Fibroblast of pulmonary artery (primary cell): Measurements from ENCODE around the gene CHRNA4.

Experiments used
- DNase-seq: peaks from one replicate; pipeline ENCODE4 v3.0.0-alpha.2; 2010; ENCODE audit warnings: low read depth
- H3K4me3 ChIP-seq: replicated peaks from 2 replicates; pipeline ENCODE4 v1.5.1; 2011; ENCODE audit warnings: low read depth, mild to moderate bottlenecking, control low read depth, low read length, moderate library complexity
- CTCF ChIP-seq: IDR thresholded peaks from 2 replicates; pipeline ENCODE4 v1.5.1; 2011; ENCODE audit warnings: mild to moderate bottlenecking, control low read depth, low read length, inconsistent platforms; ENCODE audit errors: missing control alignments

The CHRNA4 gene

DNA sequence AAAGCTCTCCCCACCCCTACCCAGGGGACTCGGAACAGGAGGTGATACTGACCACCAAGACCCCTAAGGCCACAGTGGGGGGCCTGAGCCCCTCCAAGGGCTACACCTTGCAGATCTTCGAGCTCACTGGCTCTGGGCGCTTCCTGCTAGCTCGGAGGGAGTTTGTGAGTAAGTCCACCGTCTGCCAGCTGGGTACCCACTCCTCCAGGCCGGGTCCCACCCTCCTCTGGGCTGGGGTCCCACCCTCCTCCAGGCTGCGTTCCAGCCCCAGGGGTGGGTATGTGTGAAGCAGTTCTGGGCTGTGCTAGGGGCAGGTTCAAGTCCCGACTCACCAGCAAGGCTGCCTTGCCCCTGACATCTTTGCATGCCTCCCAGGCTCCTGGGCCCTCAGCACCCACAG is 55.8 kb downstream of the CHRNA4 start:
- no peak for DNase-seq
- TF ChIP-seq CTCF, result no peak
- no peak overlapping the region for H3K4me3 ChIP-seq

DNA sequence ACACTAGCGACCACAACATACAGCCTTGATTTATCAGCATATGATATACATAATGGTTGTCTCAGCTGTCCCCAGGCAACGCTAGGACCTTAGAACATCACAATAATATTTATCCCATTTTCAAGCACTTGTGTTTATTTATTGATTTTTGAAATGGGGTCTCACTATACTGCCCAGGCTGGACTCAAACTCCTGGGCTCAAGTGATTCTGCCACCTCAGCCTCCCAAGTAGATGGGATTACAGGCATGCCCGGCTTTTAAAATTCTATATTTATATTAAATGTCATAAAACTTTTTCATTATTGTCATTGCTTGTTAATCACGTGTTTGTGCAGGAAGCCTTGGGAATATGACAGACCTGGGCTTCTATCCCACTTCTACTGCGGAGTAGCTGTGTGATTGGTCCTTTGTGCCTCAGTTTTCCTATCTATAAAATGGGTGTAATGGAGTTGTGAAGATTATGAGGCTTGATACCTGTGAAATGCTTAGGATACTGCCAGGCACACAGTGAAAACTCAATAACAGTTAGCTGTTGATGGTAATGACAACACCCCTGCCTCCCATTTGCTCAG is 58.0 kb downstream of the CHRNA4 start:
- TF ChIP-seq CTCF, result no peak
- no peak overlapping the region for H3K4me3 ChIP-seq
- DNase-seq, result no peak

DNA sequence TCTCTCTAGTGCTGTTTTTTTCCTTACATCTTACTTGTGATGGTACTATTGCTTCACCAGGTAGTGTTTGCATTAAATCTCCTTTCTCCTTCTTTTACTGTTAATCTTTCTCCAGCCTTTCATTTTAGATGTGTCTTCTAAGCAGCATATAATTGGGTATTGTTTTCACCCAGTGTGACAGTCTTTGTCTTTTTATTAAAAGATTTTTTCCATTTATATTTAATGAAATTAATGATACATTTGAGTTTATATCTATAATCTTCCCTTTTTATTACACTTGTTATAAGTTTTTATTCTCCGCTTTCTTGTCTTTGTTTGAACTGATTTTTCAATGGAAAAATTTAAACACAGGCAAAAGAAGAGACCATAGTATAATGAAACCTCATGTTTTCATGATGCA is 59.5 kb downstream of the CHRNA4 start:
- no peak overlapping the region for H3K4me3 ChIP-seq
- no peak for TF ChIP-seq CTCF

DNA sequence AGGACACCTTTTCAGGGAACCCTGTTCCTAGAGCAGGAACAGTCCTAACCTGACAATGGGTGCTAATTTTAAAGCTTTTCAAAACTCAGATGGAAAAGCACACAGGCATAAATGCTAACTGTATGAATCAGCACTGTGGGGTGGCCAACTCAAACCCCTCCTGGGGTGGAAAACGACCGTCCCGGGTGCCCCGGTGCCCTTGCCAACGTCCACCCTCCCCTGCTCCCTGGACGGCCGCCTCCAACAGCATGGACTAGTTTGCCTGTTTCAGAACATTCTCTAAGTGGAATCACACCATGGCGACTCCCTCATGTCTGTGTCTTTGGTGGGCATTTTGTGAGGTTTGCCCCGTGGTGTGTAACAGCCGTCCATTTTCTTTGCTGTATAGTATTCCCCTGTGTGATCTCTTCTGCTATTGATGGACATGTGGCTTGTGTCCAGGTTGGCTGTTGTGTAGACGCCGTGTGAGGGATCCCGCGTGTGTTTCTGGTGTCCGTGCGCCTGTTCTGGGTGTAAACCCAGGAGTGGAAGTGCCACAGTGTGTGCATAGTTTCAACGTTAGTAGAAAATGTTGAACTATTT is 62.3 kb downstream of the CHRNA4 start:
- H3K4me3 ChIP-seq, result no peak overlapping the region
- DNase-seq, result no peak

More for the DNA sequence above, 59.5 kb downstream of the CHRNA4 start:
- DNase-seq, result no peak

DNA sequence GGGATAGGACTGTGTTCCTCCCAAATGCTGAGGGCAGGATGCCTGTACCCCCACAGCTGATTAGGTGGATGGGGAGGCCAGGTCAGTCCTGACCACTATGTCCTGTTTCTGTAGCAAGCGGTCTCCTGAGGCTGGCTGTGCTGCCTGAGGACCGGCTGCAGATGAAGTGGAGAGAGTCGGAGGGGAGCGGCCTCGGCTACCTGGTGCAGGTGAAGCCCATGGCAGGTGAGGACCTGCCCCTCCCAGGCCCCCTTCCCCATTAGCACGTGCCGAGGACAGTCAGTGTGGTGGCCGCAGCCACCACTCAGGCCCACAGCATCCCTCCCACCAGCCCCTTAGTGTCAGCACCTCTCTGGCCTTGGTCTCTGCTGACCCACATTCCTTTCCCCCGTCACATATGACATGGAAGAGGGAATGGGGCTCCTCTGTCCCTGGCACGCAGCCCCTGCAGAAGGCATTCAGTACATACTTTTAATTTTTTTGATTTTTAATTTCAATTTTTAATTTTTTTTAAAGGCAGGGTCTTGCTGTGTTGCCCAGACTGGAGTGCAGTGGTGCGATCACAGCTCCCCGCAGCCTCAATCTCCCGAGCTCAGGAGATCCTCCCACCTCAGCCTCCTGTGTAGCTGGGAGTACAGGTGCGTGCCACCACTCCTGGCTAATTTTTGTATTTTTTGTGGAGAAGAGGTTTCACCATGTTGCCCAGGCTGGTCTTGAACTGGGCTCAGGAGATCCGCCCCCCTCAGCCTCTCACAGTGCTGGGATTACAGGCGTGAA is 63.2 kb downstream of the CHRNA4 start:
- TF ChIP-seq CTCF, result no peak
- H3K4me3 ChIP-seq, result no peak overlapping the region

More for the DNA sequence above, 62.3 kb downstream of the CHRNA4 start:
- no peak for TF ChIP-seq CTCF

DNA sequence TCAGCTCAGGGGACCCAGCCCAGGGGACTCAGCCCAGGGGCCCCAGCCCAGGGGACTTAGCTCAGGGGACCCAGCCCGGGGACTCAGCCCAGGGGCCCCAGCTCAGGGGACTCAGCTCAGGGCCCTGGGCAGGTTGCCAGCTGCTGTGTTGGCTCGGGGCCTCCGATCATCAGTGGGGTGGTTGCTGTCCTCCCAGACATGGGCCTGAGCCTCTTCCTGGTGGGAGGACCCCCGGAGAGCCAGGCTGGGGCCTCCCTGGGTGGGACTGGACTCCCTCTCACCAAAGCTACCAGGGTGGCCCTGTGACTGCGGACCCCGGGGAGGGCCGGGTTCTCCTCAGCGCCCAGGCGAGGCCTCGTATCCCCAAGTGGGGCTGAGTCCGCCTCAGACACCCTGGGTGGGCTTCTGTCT is 63.8 kb downstream of the CHRNA4 start:
- DNase-seq, result no peak
- H3K4me3 ChIP-seq, result no peak overlapping the region
- TF ChIP-seq CTCF, result no peak

More for the DNA sequence above, 63.2 kb downstream of the CHRNA4 start:
- no peak for DNase-seq
